ENCODE data around the gene USH1G.
"Not testable (repeated sequence)": the region's sequence is repeated elsewhere in the genome, so short reads cannot be mapped to it uniquely, and the experiment has no call there.

USH1G gene

GRCh38 chr17:74907012-74907411, 16.0 kb downstream of the USH1G start:
- DNase-seq (ENCODE audit: low spot score) = no peak
- no peak for TF ChIP-seq CTCF (IDR thresholded peaks at IDR 0.05; ENCODE audit: extremely low read depth, missing control alignments)

GRCh38 chr17:74906214-74906793, 16.8 kb downstream of the USH1G start:
- not testable (repeated sequence) for DNase-seq (ENCODE audit: low spot score)

- DNase-seq (ENCODE audit: low spot score) = no peak
- TF ChIP-seq CTCF (IDR thresholded peaks at IDR 0.05; ENCODE audit: extremely low read depth, missing control alignments) = no peak
These were observed 18.2 kb downstream of the USH1G start for GRCh38 chr17:74904687-74905409.

GRCh38 chr17:74903671-74904070, 19.4 kb downstream of the USH1G start:
- TF ChIP-seq CTCF (IDR thresholded peaks at IDR 0.05; ENCODE audit: extremely low read depth, missing control alignments) = no peak
- DNase-seq (ENCODE audit: low spot score) = no peak

- no peak for DNase-seq (ENCODE audit: low spot score)
- no peak for TF ChIP-seq CTCF (IDR thresholded peaks at IDR 0.05; ENCODE audit: extremely low read depth, missing control alignments)
These were observed 20.0 kb downstream of the USH1G start for GRCh38 chr17:74903034-74903433.

- no peak for DNase-seq (ENCODE audit: low spot score)
- no peak for TF ChIP-seq CTCF (IDR thresholded peaks at IDR 0.05; ENCODE audit: extremely low read depth, missing control alignments)
These were observed 21.5 kb downstream of the USH1G start for GRCh38 chr17:74901353-74902135.

- DNase-seq (ENCODE audit: low spot score) = no peak
- no peak for TF ChIP-seq CTCF (IDR thresholded peaks at IDR 0.05; ENCODE audit: extremely low read depth, missing control alignments)
These were observed 22.8 kb downstream of the USH1G start for GRCh38 chr17:74900208-74900607.
